ENCODE data around the gene LKAAEAR1.

DNA sequence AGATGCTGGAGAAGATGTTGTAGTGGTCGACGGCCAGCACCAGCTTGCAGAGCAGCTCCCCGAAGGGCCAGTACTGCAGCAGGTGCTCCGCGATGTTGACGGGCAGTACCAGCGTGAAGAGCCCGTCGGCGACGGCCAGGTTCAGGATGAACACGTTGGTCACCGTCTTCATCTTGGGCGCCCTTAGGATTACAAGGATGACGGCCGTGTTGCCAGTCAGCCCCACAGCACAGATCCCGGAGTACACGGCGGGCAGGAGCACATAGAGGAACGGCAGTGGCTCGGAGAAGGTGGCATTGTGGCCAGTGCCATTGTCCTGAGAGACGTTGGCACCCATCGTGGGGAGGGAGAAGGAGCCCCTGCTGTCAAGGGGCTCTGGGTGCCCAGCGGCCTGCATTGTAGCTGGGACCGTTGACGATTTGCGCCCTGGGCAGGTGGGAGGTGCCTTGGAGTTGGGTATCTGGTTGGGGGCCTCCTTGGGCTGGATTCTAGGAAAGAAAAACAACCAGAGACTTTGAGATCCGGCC, 22.3 kb upstream of the LKAAEAR1 start:
- no peak for TF ChIP-seq POLR2A (IDR thresholded peaks at IDR 0.05; ENCODE audit: extremely low read depth, insufficient read length)
- TF ChIP-seq, protein P1, sequence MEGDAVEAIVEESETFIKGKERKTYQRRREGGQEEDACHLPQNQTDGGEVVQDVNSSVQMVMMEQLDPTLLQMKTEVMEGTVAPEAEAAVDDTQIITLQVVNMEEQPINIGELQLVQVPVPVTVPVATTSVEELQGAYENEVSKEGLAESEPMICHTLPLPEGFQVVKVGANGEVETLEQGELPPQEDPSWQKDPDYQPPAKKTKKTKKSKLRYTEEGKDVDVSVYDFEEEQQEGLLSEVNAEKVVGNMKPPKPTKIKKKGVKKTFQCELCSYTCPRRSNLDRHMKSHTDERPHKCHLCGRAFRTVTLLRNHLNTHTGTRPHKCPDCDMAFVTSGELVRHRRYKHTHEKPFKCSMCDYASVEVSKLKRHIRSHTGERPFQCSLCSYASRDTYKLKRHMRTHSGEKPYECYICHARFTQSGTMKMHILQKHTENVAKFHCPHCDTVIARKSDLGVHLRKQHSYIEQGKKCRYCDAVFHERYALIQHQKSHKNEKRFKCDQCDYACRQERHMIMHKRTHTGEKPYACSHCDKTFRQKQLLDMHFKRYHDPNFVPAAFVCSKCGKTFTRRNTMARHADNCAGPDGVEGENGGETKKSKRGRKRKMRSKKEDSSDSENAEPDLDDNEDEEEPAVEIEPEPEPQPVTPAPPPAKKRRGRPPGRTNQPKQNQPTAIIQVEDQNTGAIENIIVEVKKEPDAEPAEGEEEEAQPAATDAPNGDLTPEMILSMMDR (IDR thresholded peaks at IDR 0.05; ENCODE audit: low read depth, low read length) = no peak
